Fibroblast of pulmonary artery (primary cell): ENCODE data around the gene STH.
"Not testable (repeated sequence)": the region's sequence is repeated elsewhere in the genome, so short reads cannot be mapped to it uniquely, and the experiment has no call there.

Experiments used
- DNase-seq: peaks from one replicate; pipeline ENCODE4 v3.0.0-alpha.2; 2010; ENCODE audit warnings: low read depth
- H3K4me3 ChIP-seq: replicated peaks from 2 replicates; pipeline ENCODE4 v1.5.1; 2011; ENCODE audit warnings: low read depth, mild to moderate bottlenecking, control low read depth, low read length, moderate library complexity
- CTCF ChIP-seq: IDR thresholded peaks from 2 replicates; pipeline ENCODE4 v1.5.1; 2011; ENCODE audit warnings: mild to moderate bottlenecking, control low read depth, low read length, inconsistent platforms; ENCODE audit errors: missing control alignments

The STH gene

DNA sequence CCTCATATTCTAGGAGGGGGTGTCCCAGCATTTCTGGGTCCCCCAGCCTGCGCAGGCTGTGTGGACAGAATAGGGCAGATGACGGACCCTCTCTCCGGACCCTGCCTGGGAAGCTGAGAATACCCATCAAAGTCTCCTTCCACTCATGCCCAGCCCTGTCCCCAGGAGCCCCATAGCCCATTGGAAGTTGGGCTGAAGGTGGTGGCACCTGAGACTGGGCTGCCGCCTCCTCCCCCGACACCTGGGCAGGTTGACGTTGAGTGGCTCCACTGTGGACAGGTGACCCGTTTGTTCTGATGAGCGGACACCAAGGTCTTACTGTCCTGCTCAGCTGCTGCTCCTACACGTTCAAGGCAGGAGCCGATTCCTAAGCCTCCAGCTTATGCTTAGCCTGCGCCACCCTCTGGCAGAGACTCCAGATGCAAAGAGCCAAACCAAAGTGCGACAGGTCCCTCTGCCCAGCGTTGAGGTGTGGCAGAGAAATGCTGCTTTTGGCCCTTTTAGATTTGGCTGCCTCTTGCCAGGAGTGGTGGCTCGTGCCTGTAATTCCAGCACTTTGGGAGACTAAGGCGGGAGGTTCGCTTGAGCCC lies 11.6 kb downstream of the STH start:
- no peak overlapping the region for H3K4me3 ChIP-seq
- TF ChIP-seq CTCF, result no peak
- DNase-seq, result no peak

DNA sequence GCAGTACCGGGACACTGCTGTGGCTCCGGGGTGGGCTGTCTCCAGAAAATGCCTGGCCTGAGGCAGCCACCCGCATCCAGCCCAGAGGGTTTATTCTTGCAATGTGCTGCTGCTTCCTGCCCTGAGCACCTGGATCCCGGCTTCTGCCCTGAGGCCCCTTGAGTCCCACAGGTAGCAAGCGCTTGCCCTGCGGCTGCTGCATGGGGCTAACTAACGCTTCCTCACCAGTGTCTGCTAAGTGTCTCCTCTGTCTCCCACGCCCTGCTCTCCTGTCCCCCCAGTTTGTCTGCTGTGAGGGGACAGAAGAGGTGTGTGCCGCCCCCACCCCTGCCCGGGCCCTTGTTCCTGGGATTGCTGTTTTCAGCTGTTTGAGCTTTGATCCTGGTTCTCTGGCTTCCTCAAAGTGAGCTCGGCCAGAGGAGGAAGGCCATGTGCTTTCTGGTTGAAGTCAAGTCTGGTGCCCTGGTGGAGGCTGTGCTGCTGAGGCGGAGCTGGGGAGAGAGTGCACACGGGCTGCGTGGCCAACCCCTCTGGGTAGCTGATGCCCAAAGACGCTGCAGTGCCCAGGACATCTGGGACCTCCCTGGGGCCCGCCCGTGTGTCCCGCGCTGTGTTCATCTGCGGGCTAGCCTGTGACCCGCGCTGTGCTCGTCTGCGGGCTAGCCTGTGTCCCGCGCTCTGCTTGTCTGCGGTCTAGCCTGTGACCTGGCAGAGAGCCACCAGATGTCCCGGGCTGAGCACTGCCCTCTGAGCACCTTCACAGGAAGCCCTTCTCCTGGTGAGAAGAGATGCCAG lies 12.9 kb downstream of the STH start:
- DNase-seq, result no peak
- no peak overlapping the region for H3K4me3 ChIP-seq
- no peak for TF ChIP-seq CTCF

DNA sequence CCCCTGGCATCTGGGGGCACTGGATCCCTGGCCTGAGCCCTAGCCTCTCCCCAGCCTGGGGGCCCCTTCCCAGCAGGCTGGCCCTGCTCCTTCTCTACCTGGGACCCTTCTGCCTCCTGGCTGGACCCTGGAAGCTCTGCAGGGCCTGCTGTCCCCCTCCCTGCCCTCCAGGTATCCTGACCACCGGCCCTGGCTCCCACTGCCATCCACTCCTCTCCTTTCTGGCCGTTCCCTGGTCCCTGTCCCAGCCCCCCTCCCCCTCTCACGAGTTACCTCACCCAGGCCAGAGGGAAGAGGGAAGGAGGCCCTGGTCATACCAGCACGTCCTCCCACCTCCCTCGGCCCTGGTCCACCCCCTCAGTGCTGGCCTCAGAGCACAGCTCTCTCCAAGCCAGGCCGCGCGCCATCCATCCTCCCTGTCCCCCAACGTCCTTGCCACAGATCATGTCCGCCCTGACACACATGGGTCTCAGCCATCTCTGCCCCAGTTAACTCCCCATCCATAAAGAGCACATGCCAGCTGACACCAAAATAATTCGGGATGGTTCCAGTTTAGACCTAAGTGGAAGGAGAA lies 13.5 kb downstream of the STH start:
- no peak for DNase-seq
- TF ChIP-seq CTCF, result no peak
- no peak overlapping the region for H3K4me3 ChIP-seq

GRCh38 chr17:46013127-46013501 lies 14.1 kb downstream of the STH start:
- no peak overlapping the region for H3K4me3 ChIP-seq
- no peak for TF ChIP-seq CTCF
- DNase-seq, result no peak

DNA sequence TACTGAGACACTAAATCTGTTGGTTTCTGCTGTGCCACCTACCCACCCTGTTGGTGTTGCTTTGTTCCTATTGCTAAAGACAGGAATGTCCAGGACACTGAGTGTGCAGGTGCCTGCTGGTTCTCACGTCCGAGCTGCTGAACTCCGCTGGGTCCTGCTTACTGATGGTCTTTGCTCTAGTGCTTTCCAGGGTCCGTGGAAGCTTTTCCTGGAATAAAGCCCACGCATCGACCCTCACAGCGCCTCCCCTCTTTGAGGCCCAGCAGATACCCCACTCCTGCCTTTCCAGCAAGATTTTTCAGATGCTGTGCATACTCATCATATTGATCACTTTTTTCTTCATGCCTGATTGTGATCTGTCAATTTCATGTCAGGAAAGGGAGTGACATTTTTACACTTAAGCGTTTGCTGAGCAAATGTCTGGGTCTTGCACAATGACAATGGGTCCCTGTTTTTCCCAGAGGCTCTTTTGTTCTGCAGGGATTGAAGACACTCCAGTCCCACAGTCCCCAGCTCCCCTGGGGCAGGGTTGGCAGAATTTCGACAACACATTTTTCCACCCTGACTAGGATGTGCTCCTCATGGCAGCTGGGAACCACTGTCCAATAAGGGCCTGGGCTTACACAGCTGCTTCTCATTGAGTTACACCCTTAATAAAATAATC lies 14.6 kb downstream of the STH start:
- DNase-seq, result peak; percentile 25
- no peak for TF ChIP-seq CTCF
- H3K4me3 ChIP-seq, result no peak overlapping the region

DNA sequence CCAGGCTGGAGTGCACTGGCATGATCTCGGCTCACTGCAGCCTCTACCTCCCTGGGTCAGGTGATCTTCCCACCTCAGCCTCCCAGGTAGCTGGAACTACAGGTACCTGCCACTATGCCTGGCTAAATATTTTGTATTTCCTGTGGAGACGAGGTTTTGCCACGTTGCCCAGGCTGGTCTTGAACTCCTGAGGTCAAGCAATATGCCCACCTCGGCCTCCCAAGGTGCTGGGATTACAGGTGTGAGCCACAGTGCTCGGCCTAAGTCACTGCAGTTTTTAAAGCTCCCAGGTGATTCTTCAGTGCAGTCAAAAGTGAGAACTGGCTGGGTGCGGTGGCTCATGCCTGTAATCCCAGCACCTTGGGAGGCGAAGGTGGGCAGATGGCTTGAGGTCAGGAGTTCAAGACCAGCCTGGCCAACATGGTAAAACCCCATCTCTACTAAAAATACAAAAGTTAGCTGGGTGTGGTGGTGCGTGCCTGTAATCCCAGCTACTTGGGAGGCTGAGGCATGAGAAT lies 20.4 kb downstream of the STH start:
- DNase-seq, H3K4me3 ChIP-seq: not testable (repeated sequence)
